AG04450 (cell line): ENCODE data around the gene AZIN2. TPM values are rescaled to one million over a fixed set of nuclear protein-coding genes. Genes with fewer than 3 reads are reported as not detected.
"Not testable (repeated sequence)": the region's sequence is repeated elsewhere in the genome, so short reads cannot be mapped to it uniquely, and the experiment has no call there.

Experiments
- CTCF ChIA-PET: fragments of 300-600, 350-600 bp; formaldehyde crosslinking; extraction: SDS; loops from one replicate; lab custom pipeline; 2022; ENCODE audit warnings: antibody characterized with exemption, inconsistent platforms; lab: Charles Lee
- POLR2A ChIA-PET: fragments of 350-600 bp; formaldehyde crosslinking; extraction: SDS; loops from one replicate; lab custom pipeline; 2021; ENCODE audit warnings: antibody characterized with exemption, inconsistent platforms; lab: Yijun Ruan, JAX
- DNase-seq: peaks from one replicate; pipeline ENCODE4 v3.0.0-alpha.2; 2011; ENCODE audit warnings: low read depth, low spot score
- H3K27ac ChIP-seq: one replicate; pipeline ENCODE4 v1.5.1; 2012; ENCODE audit warnings: low read depth, low read length, control low read depth
- H3K27me3 ChIP-seq: one replicate; pipeline ENCODE4 v1.6.0; 2012; ENCODE audit warnings: low read length; ENCODE audit not compliant: control insufficient read depth, insufficient read depth
- H3K4me3 ChIP-seq: 2 replicates; pipeline ENCODE4 v1.5.1; 2011; ENCODE audit warnings: mild to moderate bottlenecking, low read depth, low read length, control low read depth
- H3K9me3 ChIP-seq: 2 replicates; pipeline ENCODE4 v1.5.1; 2012; ENCODE audit warnings: low read length; ENCODE audit not compliant: control insufficient read depth, insufficient read depth
- CTCF ChIP-seq: IDR thresholded peaks from 2 replicates; pipeline ENCODE4 v1.5.1; 2011; ENCODE audit warnings: low read depth, low read length, control low read depth, inconsistent platforms
- polyA plus RNA-seq: library from polyadenylated mRNA; depleted of rRNA; stranded (reverse); fragments of >200 nt; gene quantifications from 2 replicates; pipeline ENCODE4 v1.2.3, GENCODE V29; 2011

Gene AZIN2
- polyA plus RNA-seq, 1 experiment, result 7.0 TPM

- ChIA-PET CTCF (interaction anchor here (0.6 to 1.5 kb wide), 6 partner anchors 11 to 1139 kb away, joined by 3 to 8 read pairs (median 3); no protein-coding TSS in a partner anchor), POLR2A (no interaction called here)
- no peak overlapping the region for H3K27ac ChIP-seq
Observed at GRCh38 chr1:33043267-33044092, 37.5 kb upstream of the AZIN2 start.

GRCh38 chr1:33045246-33045645 lies 35.7 kb upstream of the AZIN2 start:
- Histone ChIP-seq H3K9me3 (no peaks in the 10 kb centered on the region), H3K27me3 (no peaks in the 10 kb centered on the region), H3K4me3 (no peak overlapping the region), H3K27ac (no peak overlapping the region)
- no peak for TF ChIP-seq CTCF
- POLR2A ChIA-PET, result no interaction called here
- CTCF ChIA-PET, result interaction anchor here (1.5 kb wide), 1 partner anchor 10 kb away, joined by 3 read pairs; no protein-coding TSS in a partner anchor
- DNase-seq, result no peak

More at GRCh38 chr1:33043267-33044092, 37.5 kb upstream of the AZIN2 start:
- no peak for TF ChIP-seq CTCF
- DNase-seq, result no peak
- Histone ChIP-seq H3K4me3 (no peak overlapping the region), H3K9me3 (no peaks in the 10 kb centered on the region), H3K27me3 (no peaks in the 10 kb centered on the region)

- POLR2A ChIA-PET, result interaction anchor here (0.5 to 1.6 kb wide), 2 partner anchors 11 to 73 kb away, joined by 4 to 5 read pairs; no protein-coding TSS in a partner anchor
- H3K4me3 ChIP-seq, result no peak overlapping the region
- CTCF ChIA-PET, result interaction anchor here (1.5 kb wide), 1 partner anchor 9 kb away, joined by 3 read pairs; no protein-coding TSS in a partner anchor
- no peak for TF ChIP-seq CTCF
- H3K27ac ChIP-seq, result no peak overlapping the region
- H3K27me3 ChIP-seq, result no peaks in the 10 kb centered on the region
- no peaks in the 10 kb centered on the region for H3K9me3 ChIP-seq
- DNase-seq, result no peak
Observed at GRCh38 chr1:33045814-33046213, 35.1 kb upstream of the AZIN2 start.

GRCh38 chr1:33046234-33046633 lies 34.7 kb upstream of the AZIN2 start:
- POLR2A ChIA-PET, result interaction anchor here (0.5 to 1.6 kb wide), 2 partner anchors 11 to 73 kb away, joined by 4 to 5 read pairs; no protein-coding TSS in a partner anchor
- H3K27ac ChIP-seq, result not testable (repeated sequence)
- CTCF ChIA-PET, result interaction anchor here (1.5 kb wide), 1 partner anchor 9 kb away, joined by 3 read pairs; no protein-coding TSS in a partner anchor

GRCh38 chr1:33047290-33047689 lies 33.7 kb upstream of the AZIN2 start:
- POLR2A ChIA-PET, result interaction anchor here (0.5 kb wide), 1 partner anchor 311 kb away, joined by 5 read pairs; no protein-coding TSS in a partner anchor
- CTCF ChIA-PET, result interaction anchor here (1.2 to 1.9 kb wide), 2 partner anchors 80 to 115 kb away, joined by 3 to 7 read pairs; no protein-coding TSS in a partner anchor

More at GRCh38 chr1:33046234-33046633, 34.7 kb upstream of the AZIN2 start:
- not testable (repeated sequence) for H3K27me3 ChIP-seq, H3K9me3 ChIP-seq, H3K4me3 ChIP-seq, DNase-seq

More at GRCh38 chr1:33047290-33047689, 33.7 kb upstream of the AZIN2 start:
- Histone ChIP-seq H3K9me3 (no peaks in the 10 kb centered on the region), H3K4me3 (no peak overlapping the region), H3K27me3 (no peaks in the 10 kb centered on the region), H3K27ac (no peak overlapping the region)
- TF ChIP-seq CTCF, result no peak
- DNase-seq, result no peak
